ENCODE results near the gene NSF. TPM values are rescaled to one million over a fixed set of nuclear protein-coding genes. Genes with fewer than 3 reads are reported as not detected.
"Not testable (repeated sequence)": the region's sequence is repeated elsewhere in the genome, so short reads cannot be mapped to it uniquely, and the experiment has no call there.

NSF gene
- total and polyA plus RNA-seq, 7 donors, result 15.0 to 41.8 (median 30.0) TPM

- intact Hi-C loops (cut with DNase I); H3K27me3 ChIP-seq; H3K9me3 ChIP-seq; H3K36me3 ChIP-seq; H3K4me1 ChIP-seq; H3K4me3 ChIP-seq; H3K27ac ChIP-seq; DNase-seq: not testable (repeated sequence)
- no CpG with 5 or more reads among the region's 3 CpGs for WGBS, 2 donors
These were observed 10.3 kb downstream of the NSF start for GRCh38 chr17:46600767-46601166.

GRCh38 chr17:46603125-46603524 is 12.7 kb downstream of the NSF start:
- H3K27ac ChIP-seq; H3K36me3 ChIP-seq; DNase-seq; H3K27me3 ChIP-seq; intact Hi-C loops (cut with DNase I); H3K4me3 ChIP-seq; H3K4me1 ChIP-seq; H3K9me3 ChIP-seq: not testable (repeated sequence)

DNA sequence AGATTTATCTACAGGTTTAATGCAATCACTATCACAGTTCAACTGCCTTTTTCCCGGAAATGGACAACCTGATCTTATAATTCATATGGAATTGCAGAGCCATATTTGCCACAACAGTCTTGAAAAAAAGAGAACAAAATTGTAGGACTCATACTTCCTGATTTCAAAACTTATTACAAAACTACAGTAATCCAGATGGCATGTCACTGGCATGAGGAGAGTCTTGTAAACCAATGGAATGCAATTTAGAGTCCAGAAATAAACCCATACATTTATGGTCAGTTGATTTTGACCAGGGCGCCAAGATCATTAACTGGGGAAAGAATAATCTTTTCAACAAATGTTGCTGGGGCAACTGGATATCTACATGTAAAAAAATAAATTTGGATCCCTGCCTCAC is 20.8 kb downstream of the NSF start:
- no CpG with 5 or more reads among the region's 2 CpGs for WGBS, 2 donors
- intact Hi-C loops (cut with DNase I); H3K4me3 ChIP-seq; H3K27me3 ChIP-seq; H3K9me3 ChIP-seq; H3K36me3 ChIP-seq; DNase-seq; H3K4me1 ChIP-seq; H3K27ac ChIP-seq: not testable (repeated sequence)

DNA sequence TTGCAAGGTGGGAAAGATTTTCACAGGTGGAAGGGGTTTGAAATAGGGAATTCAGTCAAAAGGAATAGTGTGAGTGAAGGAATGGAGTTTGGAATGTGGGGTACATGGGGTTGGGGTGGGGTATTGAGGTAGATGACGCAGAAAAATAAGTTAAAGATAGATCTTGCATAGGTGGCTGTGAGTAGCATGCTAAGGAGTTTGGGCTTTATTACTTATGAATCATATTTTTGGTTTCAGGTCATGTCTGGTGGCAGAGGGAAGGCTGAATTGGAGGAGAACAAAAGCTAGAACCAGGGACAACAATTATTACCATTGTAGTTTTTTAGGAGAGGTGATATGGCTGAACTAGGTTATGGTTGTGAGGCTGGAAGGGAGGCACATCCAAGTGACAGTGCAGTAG is 23.4 kb downstream of the NSF start:
- WGBS, 2 donors, result no CpG with 5 or more reads among the region's 1 CpG
- H3K36me3 ChIP-seq; H3K27me3 ChIP-seq; H3K9me3 ChIP-seq; intact Hi-C loops (cut with DNase I); DNase-seq; H3K4me3 ChIP-seq; H3K4me1 ChIP-seq; H3K27ac ChIP-seq: not testable (repeated sequence)

DNA sequence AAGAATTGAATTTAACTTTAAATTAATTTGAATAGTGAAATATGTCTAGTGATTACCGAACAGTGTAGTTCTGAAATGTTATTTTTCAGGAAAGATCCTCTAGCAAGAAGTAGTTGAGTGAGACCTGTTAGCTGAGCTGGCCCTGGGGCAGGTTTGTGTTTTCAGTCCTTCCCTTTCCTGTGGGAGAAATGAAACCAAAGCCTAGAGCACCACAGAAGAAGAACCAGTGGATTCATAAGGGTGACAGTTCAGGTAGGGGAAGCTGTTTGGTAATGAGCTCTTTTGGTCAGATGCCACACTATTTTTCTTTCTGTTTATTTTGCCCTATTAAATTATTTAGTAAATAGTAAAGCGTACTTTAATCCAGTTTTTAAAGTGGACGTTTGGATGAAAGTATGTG is 26.7 kb downstream of the NSF start:
- H3K36me3 ChIP-seq; H3K4me1 ChIP-seq; intact Hi-C loops (cut with DNase I); DNase-seq; H3K4me3 ChIP-seq; H3K27ac ChIP-seq; H3K27me3 ChIP-seq; H3K9me3 ChIP-seq: not testable (repeated sequence)
- no CpG with 5 or more reads among the region's 3 CpGs for WGBS, 2 donors

DNA sequence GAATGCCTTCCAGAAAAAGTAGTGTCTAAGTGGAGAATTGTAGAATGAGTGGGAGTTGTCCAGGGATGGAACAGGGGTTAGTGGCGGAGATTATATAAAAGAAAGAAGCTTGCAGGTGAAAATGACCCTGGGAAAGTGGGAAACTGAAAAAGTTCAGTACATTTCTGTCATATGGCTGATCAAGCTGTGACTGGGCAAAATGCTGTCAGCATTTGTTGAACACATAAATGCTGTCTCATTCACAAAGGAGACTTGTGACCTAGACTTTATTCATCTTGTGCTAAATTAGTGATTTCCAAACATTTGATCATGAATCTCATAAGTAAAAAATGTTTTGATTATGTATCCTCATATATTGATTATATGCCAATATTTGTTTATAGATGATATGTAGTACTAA is 28.5 kb downstream of the NSF start:
- intact Hi-C loops (cut with DNase I); DNase-seq; H3K27ac ChIP-seq; H3K4me3 ChIP-seq; H3K27me3 ChIP-seq; H3K9me3 ChIP-seq; H3K4me1 ChIP-seq; H3K36me3 ChIP-seq: not testable (repeated sequence)
- WGBS, 2 donors, result no CpG with 5 or more reads among the region's 1 CpG

DNA sequence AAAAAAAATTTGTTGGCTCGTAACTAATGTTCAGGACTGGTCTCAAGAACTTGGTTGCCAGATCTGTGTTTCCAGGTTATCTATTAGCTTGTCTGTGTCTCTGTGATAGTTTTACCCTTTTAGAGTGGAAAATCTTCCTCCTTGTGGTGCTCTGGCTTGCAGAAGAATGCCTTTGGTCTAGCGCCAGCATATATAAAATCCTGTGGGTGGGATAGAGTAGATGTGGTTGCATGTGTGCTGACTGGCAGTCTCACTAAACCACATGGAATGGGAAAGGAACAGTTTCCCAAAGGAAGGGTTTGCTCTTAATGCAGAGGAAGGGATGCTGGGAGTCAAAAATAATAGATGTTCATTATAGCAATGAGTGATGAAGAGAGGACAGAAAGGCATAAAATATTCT is 33.3 kb downstream of the NSF start:
- H3K4me3 ChIP-seq; H3K27me3 ChIP-seq; H3K36me3 ChIP-seq; DNase-seq; H3K9me3 ChIP-seq; intact Hi-C loops (cut with DNase I); H3K4me1 ChIP-seq; H3K27ac ChIP-seq: not testable (repeated sequence)
- WGBS, 2 donors, result no CpG with 5 or more reads among the region's 2 CpGs

- intact Hi-C loops (cut with DNase I); H3K4me1 ChIP-seq; H3K4me3 ChIP-seq; H3K9me3 ChIP-seq; H3K27me3 ChIP-seq; H3K36me3 ChIP-seq; DNase-seq; H3K27ac ChIP-seq: not testable (repeated sequence)
- no CpG with 5 or more reads among the region's 5 CpGs for WGBS, 2 donors
These were observed 34.3 kb downstream of the NSF start for GRCh38 chr17:46624726-46625125.

DNA sequence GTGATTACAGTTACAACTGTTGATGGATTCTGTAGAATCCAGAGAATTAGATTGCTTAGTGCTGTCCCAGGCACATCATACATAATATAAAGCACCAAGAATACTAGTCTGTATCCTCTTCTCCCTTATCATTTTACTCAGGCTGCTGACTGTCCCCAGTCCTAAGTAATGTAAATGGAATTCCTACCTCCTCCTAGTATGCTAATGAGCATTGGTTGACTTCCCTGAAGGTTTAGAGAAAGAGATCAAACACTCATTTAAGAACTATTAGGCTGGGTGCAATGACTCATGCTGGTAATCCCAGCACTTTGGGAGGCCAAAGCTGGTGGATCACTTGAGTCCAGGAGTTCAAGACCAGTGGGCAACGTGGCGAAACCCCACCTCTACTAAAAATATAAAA is 37.0 kb downstream of the NSF start:
- intact Hi-C loops (cut with DNase I); H3K36me3 ChIP-seq: not testable (repeated sequence)
- no CpG with 5 or more reads among the region's 2 CpGs for WGBS, 2 donors

GRCh38 chr17:46628753-46629436 is 38.4 kb downstream of the NSF start:
- H3K4me1 ChIP-seq; H3K4me3 ChIP-seq; H3K36me3 ChIP-seq; H3K27ac ChIP-seq; DNase-seq; H3K27me3 ChIP-seq; H3K9me3 ChIP-seq; intact Hi-C loops (cut with DNase I): not testable (repeated sequence)
- WGBS, 2 donors, result no CpG with 5 or more reads among the region's 5 CpGs

More for the DNA sequence above, 37.0 kb downstream of the NSF start:
- not testable (repeated sequence) for H3K27me3 ChIP-seq, H3K4me3 ChIP-seq, H3K27ac ChIP-seq, H3K9me3 ChIP-seq, H3K4me1 ChIP-seq, DNase-seq

- H3K4me1 ChIP-seq; H3K4me3 ChIP-seq; H3K27ac ChIP-seq; H3K36me3 ChIP-seq; DNase-seq; intact Hi-C loops (cut with DNase I); H3K9me3 ChIP-seq; H3K27me3 ChIP-seq: not testable (repeated sequence)
- WGBS, 2 donors, result no CpG with 5 or more reads among the region's 3 CpGs
These were observed 41.7 kb downstream of the NSF start for GRCh38 chr17:46632146-46632545.

DNA sequence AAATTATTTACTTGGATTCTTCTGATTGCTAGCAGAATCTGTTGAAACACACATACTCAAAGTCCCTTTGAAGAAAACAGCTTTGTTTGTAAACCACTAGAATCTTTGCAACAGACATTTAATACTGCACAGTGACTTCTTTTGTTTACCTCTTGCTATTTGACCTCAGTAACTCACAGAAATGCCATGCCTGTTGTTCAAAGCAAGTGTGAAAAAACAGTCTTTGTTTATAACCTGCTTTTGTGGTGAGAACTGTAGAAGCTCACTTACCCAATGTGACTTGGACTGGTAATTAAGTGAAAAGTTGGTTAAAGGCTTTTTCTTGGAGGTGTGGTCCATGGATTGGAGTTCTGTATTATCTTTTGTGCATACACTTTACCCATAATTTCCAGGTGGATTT is 44.4 kb downstream of the NSF start:
- DNase-seq; intact Hi-C loops (cut with DNase I); H3K4me3 ChIP-seq; H3K27me3 ChIP-seq; H3K4me1 ChIP-seq; H3K36me3 ChIP-seq; H3K27ac ChIP-seq; H3K9me3 ChIP-seq: not testable (repeated sequence)

DNA sequence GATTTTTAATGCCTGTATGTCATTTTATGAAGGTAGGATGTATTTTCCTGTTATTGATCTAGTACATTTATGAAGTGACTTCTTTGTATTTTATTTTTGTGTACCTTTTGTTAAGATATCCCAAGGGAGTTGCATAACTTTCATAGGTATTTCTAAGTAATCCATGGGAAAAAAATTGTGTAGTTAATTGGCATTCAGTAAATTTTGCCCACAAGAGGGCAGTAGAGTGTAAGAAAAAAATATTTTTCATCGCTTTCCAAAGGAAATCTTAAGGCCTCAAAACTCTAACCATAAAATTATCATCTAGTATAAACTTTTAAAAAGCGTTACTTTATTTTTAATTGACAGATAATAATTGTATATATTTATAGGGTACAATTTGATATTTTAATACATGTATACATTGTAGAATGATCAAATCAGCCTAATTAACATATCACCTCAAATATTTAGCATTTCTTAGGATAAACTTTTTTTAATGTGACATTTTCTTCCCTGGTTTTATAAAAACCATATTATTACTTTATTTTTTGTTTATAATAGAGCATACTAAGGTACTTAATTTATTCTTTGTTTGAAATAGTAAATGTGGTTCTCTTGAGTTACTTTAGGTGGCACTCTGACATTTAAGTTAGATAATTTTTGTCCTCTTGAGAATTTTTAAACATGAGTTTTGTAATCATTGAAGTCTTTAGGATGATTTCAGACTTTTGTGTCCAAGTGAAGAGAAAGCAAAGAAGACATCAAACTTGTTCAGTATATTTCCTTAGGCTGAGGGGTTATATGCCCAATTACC is 51.6 kb downstream of the NSF start:
- H3K4me1 ChIP-seq; H3K9me3 ChIP-seq; H3K36me3 ChIP-seq; H3K4me3 ChIP-seq; intact Hi-C loops (cut with DNase I); H3K27me3 ChIP-seq; H3K27ac ChIP-seq; DNase-seq: not testable (repeated sequence)
- no CpG with 5 or more reads among the region's 2 CpGs for WGBS, 2 donors
